Right cardiac atrium (tissue), 5 donors: ENCODE measurements around the gene TRIM29. TPM values are rescaled to one million over a fixed set of nuclear protein-coding genes. Genes with fewer than 3 reads are reported as not detected.
A peak's percentile ranks its signal among the peaks of the same experiment; 100 is the strongest.

ENCODE experiments used
- ATAC-seq, 2 donors: fragments of 200-7000 bp; cut with Tn5 transposase; one replicate each; pipeline versions ENCODE4 v1.8.0 to v1.9.1; 2020; ENCODE audit warnings: moderate library complexity in 2 of 2, mild to moderate bottlenecking in 1 of 2
- DNase-seq, 3 donors: peaks; one replicate each; pipeline ENCODE4 v3.0.0-alpha.2; 2020
- H3K27ac ChIP-seq: one replicate; pipeline ENCODE4 v1.5.1; 2013; ENCODE audit warnings: mild to moderate bottlenecking, low read length, control low read depth, moderate library complexity
- H3K27me3 ChIP-seq: one replicate; pipeline ENCODE4 v1.6.1; 2013; ENCODE audit not compliant: control insufficient read depth, insufficient read depth
- H3K4me1 ChIP-seq: one replicate; pipeline ENCODE4 v1.6.1; 2013; ENCODE audit warnings: low read length; ENCODE audit not compliant: control insufficient read depth, insufficient read depth
- H3K4me3 ChIP-seq: one replicate; pipeline ENCODE4 v1.5.1; 2013; ENCODE audit warnings: low read length, control low read depth
- H3K9me3 ChIP-seq: one replicate; pipeline ENCODE4 v1.6.1; 2013; ENCODE audit warnings: low read length; ENCODE audit not compliant: control insufficient read depth
- WGBS: extraction: QIAGEN DNeasy Blood & Tissue Kit; methylation state at CpG from one replicate; pipeline ENCODE4 v1.1.7; 2013; 5-methylcytosine and 5-hydroxymethylcytosine counted together
- intact Hi-C, 4 donors: fragments of 100-400 bp; cut with DNase I; formaldehyde crosslinking; loops; one replicate each; pipeline versions ENCODE4 v1.11.0 to v1.14.0; 2022 to 2023
- polyA plus RNA-seq: library from polyadenylated mRNA; stranded (reverse); fragments of 200-250 nt; gene quantifications from one replicate; pipeline ENCODE4 v1.2.3, GENCODE V29; 2013
- total RNA-seq, 4 donors: library from RNA; stranded (reverse); fragmentation: NEBNext Ultra II Directional; extraction: Animal tissue kit (Norgen Biotek cat#: 25700); gene quantifications; one replicate each; pipeline ENCODE4 v1.2.1, GENCODE V29; 2021
- donor health status: healthy with polysubstance abuse.
- donor health status: DM: no; HTN: yes; CAD: no.
- donor health status: DM: no; HTN: no; CAD: no.
- donor health status: DM: no; HTN: yes; CAD: no; lungs with severe emphysema.
- donor health status: DM: yes; HTN: yes; CAD: no.

The TRIM29 gene
- total and polyA plus RNA-seq, 5 donors = 0.16 to 0.34 TPM; not detected in 3

- no peaks in the 10 kb centered on the region for H3K9me3 ChIP-seq
- no peak overlapping the region for H3K27ac ChIP-seq
- DNase-seq = no peak
- intact Hi-C loops = no loop called here
- H3K4me1 ChIP-seq = no peaks in the 10 kb centered on the region
- ATAC-seq = peak in 1 of 2 donors; percentile 62
- no peak overlapping the region for H3K4me3 ChIP-seq
- WGBS = 76% methylated on average over 14 of the region's 14 CpGs
- no peaks in the 10 kb centered on the region for H3K27me3 ChIP-seq
Observed at GRCh38 chr11:120128392-120129119, 9.4 kb downstream of the TRIM29 start.

- Histone ChIP-seq H3K4me3 (no peak overlapping the region), H3K27me3 (no peaks in the 10 kb centered on the region), H3K27ac (no peak overlapping the region), H3K4me1 (no peaks in the 10 kb centered on the region), H3K9me3 (no peaks in the 10 kb centered on the region)
- no peak for DNase-seq
- WGBS = 84% methylated on average over 7 of the region's 7 CpGs
- ATAC-seq = no peak
- intact Hi-C loops = no loop called here
Observed at GRCh38 chr11:120127236-120127635, 10.7 kb downstream of the TRIM29 start.

GRCh38 chr11:120126620-120127019, 11.3 kb downstream of the TRIM29 start:
- H3K4me1 ChIP-seq = no peaks in the 10 kb centered on the region
- no peak overlapping the region for H3K4me3 ChIP-seq
- no peaks in the 10 kb centered on the region for H3K27me3 ChIP-seq
- no peak overlapping the region for H3K27ac ChIP-seq
- intact Hi-C loops = no loop called here
- no peak for DNase-seq
- no peaks in the 10 kb centered on the region for H3K9me3 ChIP-seq
- ATAC-seq = no peak
- 69% methylated on average over 4 of the region's 4 CpGs for WGBS

GRCh38 chr11:120125509-120125908, 12.4 kb downstream of the TRIM29 start:
- no peak for ATAC-seq
- intact Hi-C loops = no loop called here
- Histone ChIP-seq H3K9me3 (no peaks in the 10 kb centered on the region), H3K27ac (no peak overlapping the region), H3K4me3 (no peak overlapping the region), H3K4me1 (no peaks in the 10 kb centered on the region), H3K27me3 (no peaks in the 10 kb centered on the region)
- 76% methylated on average over 8 of the region's 8 CpGs for WGBS
- DNase-seq = no peak

GRCh38 chr11:120125024-120125423, 12.9 kb downstream of the TRIM29 start:
- H3K27me3 ChIP-seq = no peaks in the 10 kb centered on the region
- no peak overlapping the region for H3K27ac ChIP-seq
- no peaks in the 10 kb centered on the region for H3K4me1 ChIP-seq
- intact Hi-C loops = no loop called here
- WGBS = 65% methylated on average over 5 of the region's 5 CpGs
- no peaks in the 10 kb centered on the region for H3K9me3 ChIP-seq
- DNase-seq (no peak), ATAC-seq (peak in 1 of 2 donors; percentile 34)
- no peak overlapping the region for H3K4me3 ChIP-seq

- Histone ChIP-seq H3K4me3 (no peak overlapping the region), H3K9me3 (no peaks in the 10 kb centered on the region), H3K27ac (no peak overlapping the region), H3K27me3 (no peaks in the 10 kb centered on the region), H3K4me1 (no peaks in the 10 kb centered on the region)
- 78% methylated on average over 14 of the region's 14 CpGs for WGBS
- no peak for DNase-seq
- ATAC-seq = no peak
- intact Hi-C loops = no loop called here
Observed at GRCh38 chr11:120124355-120124754, 13.6 kb downstream of the TRIM29 start.

GRCh38 chr11:120123946-120124345, 14.0 kb downstream of the TRIM29 start:
- intact Hi-C loops = no loop called here
- no peak overlapping the region for H3K27ac ChIP-seq
- H3K9me3 ChIP-seq = no peaks in the 10 kb centered on the region
- no peak overlapping the region for H3K4me3 ChIP-seq
- DNase-seq = no peak
- no peak for ATAC-seq
- H3K27me3 ChIP-seq = no peaks in the 10 kb centered on the region
- 80% methylated on average over 13 of the region's 13 CpGs for WGBS
- H3K4me1 ChIP-seq = no peaks in the 10 kb centered on the region

GRCh38 chr11:120122924-120123683, 14.8 kb downstream of the TRIM29 start:
- no peak for ATAC-seq
- DNase-seq = no peak
- WGBS = 74% methylated on average over 12 of the region's 12 CpGs
- intact Hi-C loops = no loop called here
- no peak overlapping the region for H3K27ac ChIP-seq
- no peaks in the 10 kb centered on the region for H3K4me1 ChIP-seq
- H3K27me3 ChIP-seq = no peaks in the 10 kb centered on the region
- no peak overlapping the region for H3K4me3 ChIP-seq
- H3K9me3 ChIP-seq = no peaks in the 10 kb centered on the region

GRCh38 chr11:120121914-120122473, 15.9 kb downstream of the TRIM29 start:
- no peaks in the 10 kb centered on the region for H3K9me3 ChIP-seq
- 64% methylated on average over 9 of the region's 9 CpGs for WGBS
- no peaks in the 10 kb centered on the region for H3K27me3 ChIP-seq
- ATAC-seq (peak; percentile 7), DNase-seq (no peak)
- no peak overlapping the region for H3K27ac ChIP-seq
- H3K4me1 ChIP-seq = no peaks in the 10 kb centered on the region
- intact Hi-C loops = no loop called here
- no peak overlapping the region for H3K4me3 ChIP-seq

GRCh38 chr11:120121336-120121735, 16.6 kb downstream of the TRIM29 start:
- Histone ChIP-seq H3K27me3 (no peaks in the 10 kb centered on the region), H3K4me3 (no peak overlapping the region), H3K4me1 (no peaks in the 10 kb centered on the region), H3K27ac (no peak overlapping the region), H3K9me3 (no peaks in the 10 kb centered on the region)
- WGBS = 73% methylated on average over 3 of the region's 3 CpGs
- no peak for DNase-seq
- intact Hi-C loops = no loop called here
- no peak for ATAC-seq

- WGBS = 69% methylated on average over 8 of the region's 8 CpGs
Observed at GRCh38 chr11:120120805-120121335, 17.0 kb downstream of the TRIM29 start.

More at GRCh38 chr11:120120805-120121335, 17.0 kb downstream of the TRIM29 start:
- intact Hi-C loops = no loop called here
- no peak for DNase-seq
- H3K27ac ChIP-seq = no peak overlapping the region
- no peak overlapping the region for H3K4me3 ChIP-seq
- H3K27me3 ChIP-seq = no peaks in the 10 kb centered on the region
- H3K4me1 ChIP-seq = no peaks in the 10 kb centered on the region
- H3K9me3 ChIP-seq = no peaks in the 10 kb centered on the region
- no peak for ATAC-seq
